ENCODE results near the gene ATP2A2. TPM values are rescaled to one million over a fixed set of nuclear protein-coding genes. Genes with fewer than 3 reads are reported as not detected.

Gene ATP2A2
- total and polyA plus RNA-seq, 4 donors = 20.9 to 198 (median 67.6) TPM

DNA sequence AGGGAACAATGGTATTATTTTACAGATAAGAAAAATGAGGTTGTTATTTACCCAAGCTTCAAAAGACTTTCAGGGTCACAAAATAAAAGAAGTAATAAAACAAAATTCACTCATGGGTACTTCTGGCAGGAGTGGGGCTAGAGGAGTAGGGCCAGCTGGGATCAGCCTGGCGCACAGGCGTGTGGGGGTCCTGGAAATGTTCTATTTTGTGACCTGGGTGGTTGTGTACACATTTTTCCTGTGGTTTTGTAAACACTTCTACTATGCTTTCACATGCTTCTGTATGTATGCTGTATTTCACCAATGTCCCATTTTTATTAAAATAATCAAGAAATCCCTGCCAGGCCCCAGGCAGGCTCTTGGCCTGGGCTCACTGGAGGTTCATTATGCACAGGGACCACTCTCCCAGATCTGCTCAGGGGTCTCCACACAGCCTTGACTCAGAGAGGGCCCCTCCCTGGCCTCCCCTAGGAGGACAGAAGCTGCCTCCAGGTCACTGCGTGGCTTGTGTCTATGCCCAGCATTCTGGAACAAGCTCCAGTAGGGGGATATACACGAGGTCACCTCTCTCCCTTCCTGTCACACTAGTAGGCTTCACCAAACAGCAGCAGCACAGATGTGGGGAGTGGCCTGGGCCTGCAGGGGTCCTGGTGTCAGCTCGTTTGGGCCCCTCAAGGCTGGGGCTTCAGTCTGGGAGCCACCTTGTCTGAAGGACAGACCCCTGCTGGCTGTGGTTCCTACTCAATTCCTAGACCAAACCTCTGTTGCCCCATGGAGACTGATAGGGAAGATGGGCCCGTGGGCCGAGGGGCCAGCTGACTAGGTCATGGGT, 84.7 kb downstream of the ATP2A2 start:
- 73% methylated on average over 7 of the region's 7 CpGs for whole genome bisulfite sequencing
- no peak overlapping the region for H3K9ac ChIP-seq (ENCODE audit: low read depth in 1 of 2, low read length in 2 of 2)
- H3K27me3 ChIP-seq (ENCODE audit: control insufficient read depth in 4 of 4, insufficient read depth in 4 of 4, low read length in 3 of 4) = no peaks in the 10 kb centered on the region
- no peaks in the 10 kb centered on the region for H3K36me3 ChIP-seq (ENCODE audit: control insufficient read depth in 4 of 4, insufficient read depth in 3 of 4, low read depth in 1 of 4, low read length in 3 of 4)
- TF ChIP-seq JUND (IDR thresholded peaks at IDR 0.05) (no peak), HNF4A (conservative IDR thresholded peaks at IDR 0.05) (no peak), HNF4G (IDR thresholded peaks at IDR 0.05) (no peak), RXRA (IDR thresholded peaks at IDR 0.05) (no peak)
- no peaks in the 10 kb centered on the region for H3K4me1 ChIP-seq (ENCODE audit: control insufficient read depth in 4 of 4, insufficient read depth in 4 of 4, low read length in 3 of 4)
- no peak for DNase-seq (ENCODE audit: low spot score)
- no peak overlapping the region for H3K27ac ChIP-seq (ENCODE audit: low read depth in 1 of 2, low read length in 2 of 2)
- no peak overlapping the region for H3K4me3 ChIP-seq (ENCODE audit: low read depth in 1 of 3, low read length in 3 of 3)
- H3K9me3 ChIP-seq (ENCODE audit: control insufficient read depth in 4 of 4, low read length in 3 of 4) = no peaks in the 10 kb centered on the region

DNA sequence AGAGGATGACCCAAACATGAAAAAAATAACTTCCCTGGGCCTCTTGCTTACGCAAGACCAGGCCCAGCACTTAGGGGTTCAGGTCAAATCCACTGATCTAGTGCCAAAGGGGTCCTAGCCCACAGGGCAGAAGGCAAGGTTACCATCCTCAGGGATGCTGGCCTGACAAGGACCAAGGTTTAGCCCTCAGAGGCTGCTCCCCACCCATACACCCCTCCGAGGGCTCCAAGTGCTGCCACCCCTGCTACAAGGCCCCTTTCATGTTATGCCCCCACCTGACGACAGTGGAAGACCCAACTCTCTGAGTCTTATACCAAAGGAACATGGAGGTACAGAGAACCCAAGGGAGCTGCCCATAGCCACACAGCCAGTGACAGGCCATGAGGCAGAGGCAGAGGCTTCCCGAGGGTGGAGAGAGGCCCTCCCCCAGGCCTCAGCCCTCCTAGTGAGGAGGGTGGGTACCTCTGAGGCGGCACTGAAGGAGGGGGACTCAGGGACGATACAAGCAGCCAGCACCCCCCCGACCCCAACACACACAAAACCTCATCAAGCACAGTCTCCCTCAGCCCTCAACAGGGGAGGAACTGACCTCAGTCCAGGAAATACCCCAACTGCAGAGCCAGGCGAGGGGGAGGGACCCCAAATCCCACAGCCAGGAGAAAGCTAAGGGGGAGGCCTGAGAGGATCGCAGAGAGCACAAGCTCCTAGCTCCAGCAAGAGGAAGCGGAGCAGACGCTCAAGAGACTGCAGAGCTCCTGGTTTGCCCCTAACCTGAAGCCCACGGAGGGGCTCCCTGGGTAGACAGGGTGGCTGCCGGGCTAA, 85.5 kb downstream of the ATP2A2 start:
- no peaks in the 10 kb centered on the region for H3K4me1 ChIP-seq (ENCODE audit: control insufficient read depth in 4 of 4, insufficient read depth in 4 of 4, low read length in 3 of 4)
- H3K27ac ChIP-seq (ENCODE audit: low read depth in 1 of 2, low read length in 2 of 2) = no peak overlapping the region
- H3K36me3 ChIP-seq (ENCODE audit: control insufficient read depth in 4 of 4, insufficient read depth in 3 of 4, low read depth in 1 of 4, low read length in 3 of 4) = no peaks in the 10 kb centered on the region
- DNase-seq (ENCODE audit: low spot score) = no peak
- H3K9ac ChIP-seq (ENCODE audit: low read depth in 1 of 2, low read length in 2 of 2) = no peak overlapping the region
- no peaks in the 10 kb centered on the region for H3K9me3 ChIP-seq (ENCODE audit: control insufficient read depth in 4 of 4, low read length in 3 of 4)
- H3K27me3 ChIP-seq (ENCODE audit: control insufficient read depth in 4 of 4, insufficient read depth in 4 of 4, low read length in 3 of 4) = no peaks in the 10 kb centered on the region
- TF ChIP-seq JUND (IDR thresholded peaks at IDR 0.05) (no peak), HNF4G (IDR thresholded peaks at IDR 0.05) (no peak), RXRA (IDR thresholded peaks at IDR 0.05) (no peak), YY1 (IDR thresholded peaks at IDR 0.05) (no peak), GABPA (IDR thresholded peaks at IDR 0.05 in 1 of 2, conservative IDR thresholded peaks at IDR 0.05 in 1 of 2) (no peak), HNF4A (conservative IDR thresholded peaks at IDR 0.05) (no peak), EGR1 (IDR thresholded peaks at IDR 0.05; ENCODE audit: low read depth in 2 of 2) (no peak), FOXA1 (IDR thresholded peaks at IDR 0.05) (no peak), NR2F2 (IDR thresholded peaks at IDR 0.05) (no peak), TAF1 (conservative IDR thresholded peaks at IDR 0.05) (no peak), RAD21 (IDR thresholded peaks at IDR 0.05) (no peak), FOXA2 (IDR thresholded peaks at IDR 0.05) (no peak), SP1 (IDR thresholded peaks at IDR 0.05) (no peak)
- TF ChIP-seq, protein P1, sequence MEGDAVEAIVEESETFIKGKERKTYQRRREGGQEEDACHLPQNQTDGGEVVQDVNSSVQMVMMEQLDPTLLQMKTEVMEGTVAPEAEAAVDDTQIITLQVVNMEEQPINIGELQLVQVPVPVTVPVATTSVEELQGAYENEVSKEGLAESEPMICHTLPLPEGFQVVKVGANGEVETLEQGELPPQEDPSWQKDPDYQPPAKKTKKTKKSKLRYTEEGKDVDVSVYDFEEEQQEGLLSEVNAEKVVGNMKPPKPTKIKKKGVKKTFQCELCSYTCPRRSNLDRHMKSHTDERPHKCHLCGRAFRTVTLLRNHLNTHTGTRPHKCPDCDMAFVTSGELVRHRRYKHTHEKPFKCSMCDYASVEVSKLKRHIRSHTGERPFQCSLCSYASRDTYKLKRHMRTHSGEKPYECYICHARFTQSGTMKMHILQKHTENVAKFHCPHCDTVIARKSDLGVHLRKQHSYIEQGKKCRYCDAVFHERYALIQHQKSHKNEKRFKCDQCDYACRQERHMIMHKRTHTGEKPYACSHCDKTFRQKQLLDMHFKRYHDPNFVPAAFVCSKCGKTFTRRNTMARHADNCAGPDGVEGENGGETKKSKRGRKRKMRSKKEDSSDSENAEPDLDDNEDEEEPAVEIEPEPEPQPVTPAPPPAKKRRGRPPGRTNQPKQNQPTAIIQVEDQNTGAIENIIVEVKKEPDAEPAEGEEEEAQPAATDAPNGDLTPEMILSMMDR (IDR thresholded peaks at IDR 0.05; ENCODE audit: low read depth, low read length, missing input control) = no peak
- TF ChIP-seq, protein P2, sequence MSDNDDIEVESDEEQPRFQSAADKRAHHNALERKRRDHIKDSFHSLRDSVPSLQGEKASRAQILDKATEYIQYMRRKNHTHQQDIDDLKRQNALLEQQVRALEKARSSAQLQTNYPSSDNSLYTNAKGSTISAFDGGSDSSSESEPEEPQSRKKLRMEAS (IDR thresholded peaks at IDR 0.05) = no peak
- TF ChIP-seq, protein P3, sequence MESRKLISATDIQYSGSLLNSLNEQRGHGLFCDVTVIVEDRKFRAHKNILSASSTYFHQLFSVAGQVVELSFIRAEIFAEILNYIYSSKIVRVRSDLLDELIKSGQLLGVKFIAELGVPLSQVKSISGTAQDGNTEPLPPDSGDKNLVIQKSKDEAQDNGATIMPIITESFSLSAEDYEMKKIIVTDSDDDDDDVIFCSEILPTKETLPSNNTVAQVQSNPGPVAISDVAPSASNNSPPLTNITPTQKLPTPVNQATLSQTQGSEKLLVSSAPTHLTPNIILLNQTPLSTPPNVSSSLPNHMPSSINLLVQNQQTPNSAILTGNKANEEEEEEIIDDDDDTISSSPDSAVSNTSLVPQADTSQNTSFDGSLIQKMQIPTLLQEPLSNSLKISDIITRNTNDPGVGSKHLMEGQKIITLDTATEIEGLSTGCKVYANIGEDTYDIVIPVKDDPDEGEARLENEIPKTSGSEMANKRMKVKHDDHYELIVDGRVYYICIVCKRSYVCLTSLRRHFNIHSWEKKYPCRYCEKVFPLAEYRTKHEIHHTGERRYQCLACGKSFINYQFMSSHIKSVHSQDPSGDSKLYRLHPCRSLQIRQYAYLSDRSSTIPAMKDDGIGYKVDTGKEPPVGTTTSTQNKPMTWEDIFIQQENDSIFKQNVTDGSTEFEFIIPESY (IDR thresholded peaks at IDR 0.05) = no peak
- TF ChIP-seq, protein P4, sequence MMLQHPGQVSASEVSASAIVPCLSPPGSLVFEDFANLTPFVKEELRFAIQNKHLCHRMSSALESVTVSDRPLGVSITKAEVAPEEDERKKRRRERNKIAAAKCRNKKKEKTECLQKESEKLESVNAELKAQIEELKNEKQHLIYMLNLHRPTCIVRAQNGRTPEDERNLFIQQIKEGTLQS (IDR thresholded peaks at IDR 0.05) = no peak
- TF ChIP-seq, protein P5, sequence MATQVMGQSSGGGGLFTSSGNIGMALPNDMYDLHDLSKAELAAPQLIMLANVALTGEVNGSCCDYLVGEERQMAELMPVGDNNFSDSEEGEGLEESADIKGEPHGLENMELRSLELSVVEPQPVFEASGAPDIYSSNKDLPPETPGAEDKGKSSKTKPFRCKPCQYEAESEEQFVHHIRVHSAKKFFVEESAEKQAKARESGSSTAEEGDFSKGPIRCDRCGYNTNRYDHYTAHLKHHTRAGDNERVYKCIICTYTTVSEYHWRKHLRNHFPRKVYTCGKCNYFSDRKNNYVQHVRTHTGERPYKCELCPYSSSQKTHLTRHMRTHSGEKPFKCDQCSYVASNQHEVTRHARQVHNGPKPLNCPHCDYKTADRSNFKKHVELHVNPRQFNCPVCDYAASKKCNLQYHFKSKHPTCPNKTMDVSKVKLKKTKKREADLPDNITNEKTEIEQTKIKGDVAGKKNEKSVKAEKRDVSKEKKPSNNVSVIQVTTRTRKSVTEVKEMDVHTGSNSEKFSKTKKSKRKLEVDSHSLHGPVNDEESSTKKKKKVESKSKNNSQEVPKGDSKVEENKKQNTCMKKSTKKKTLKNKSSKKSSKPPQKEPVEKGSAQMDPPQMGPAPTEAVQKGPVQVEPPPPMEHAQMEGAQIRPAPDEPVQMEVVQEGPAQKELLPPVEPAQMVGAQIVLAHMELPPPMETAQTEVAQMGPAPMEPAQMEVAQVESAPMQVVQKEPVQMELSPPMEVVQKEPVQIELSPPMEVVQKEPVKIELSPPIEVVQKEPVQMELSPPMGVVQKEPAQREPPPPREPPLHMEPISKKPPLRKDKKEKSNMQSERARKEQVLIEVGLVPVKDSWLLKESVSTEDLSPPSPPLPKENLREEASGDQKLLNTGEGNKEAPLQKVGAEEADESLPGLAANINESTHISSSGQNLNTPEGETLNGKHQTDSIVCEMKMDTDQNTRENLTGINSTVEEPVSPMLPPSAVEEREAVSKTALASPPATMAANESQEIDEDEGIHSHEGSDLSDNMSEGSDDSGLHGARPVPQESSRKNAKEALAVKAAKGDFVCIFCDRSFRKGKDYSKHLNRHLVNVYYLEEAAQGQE (IDR thresholded peaks at IDR 0.05) = no peak
- WGBS = 81% methylated on average over 13 of the region's 13 CpGs
- no peak overlapping the region for H3K4me3 ChIP-seq (ENCODE audit: low read depth in 1 of 3, low read length in 3 of 3)

All from liver (tissue), 9 donors.